Measurements from ENCODE around the gene ABCC12.
"Not testable (repeated sequence)": the region's sequence is repeated elsewhere in the genome, so short reads cannot be mapped to it uniquely, and the experiment has no call there.

GRCh38 chr16:48166617-48167016 is 10.8 kb upstream of the ABCC12 start:
- TF ChIP-seq CTCF (IDR thresholded peaks at IDR 0.05; ENCODE audit: poor library complexity, severe bottlenecking); POLR2AphosphoS5 (IDR thresholded peaks at IDR 0.05); EZH2 (IDR thresholded peaks at IDR 0.05; ENCODE audit: borderline replicate concordance, insufficient read depth, low read length, poor library complexity, severe bottlenecking); EP300 (conservative IDR thresholded peaks at IDR 0.05; ENCODE audit: poor library complexity, severe bottlenecking); TAF1 (IDR thresholded peaks at IDR 0.05; ENCODE audit: low read depth); REST (IDR thresholded peaks at IDR 0.05; ENCODE audit: borderline replicate concordance); MXI1 (conservative IDR thresholded peaks at IDR 0.05; ENCODE audit: poor library complexity, severe bottlenecking); RAD21 (conservative IDR thresholded peaks at IDR 0.05); SMC3 (conservative IDR thresholded peaks at IDR 0.05; ENCODE audit: poor library complexity): not testable (repeated sequence)

Measured in neural cell (in vitro differentiated cells).